Ishikawa (cell line): ENCODE measurements around the gene BMP8A.

Experiments
- FOXM1 ChIP-seq: IDR thresholded peaks from 2 replicates; pipeline ENCODE4 v1.6.1; 2012; ENCODE audit warnings: low read depth, borderline replicate concordance
- RAD21 ChIP-seq: IDR thresholded peaks from 2 replicates; pipeline ENCODE4 v1.6.1; 2012; ENCODE audit warnings: low read depth
- TCF12 ChIP-seq: IDR thresholded peaks from 2 replicates; pipeline ENCODE4 v1.6.1; 2012; ENCODE audit warnings: low read depth
- TF ChIP-seq, protein P1 (sequence below): IDR thresholded peaks from 2 replicates; pipeline ENCODE4 v1.6.1; 2012

- TF ChIP-seq, protein P1, sequence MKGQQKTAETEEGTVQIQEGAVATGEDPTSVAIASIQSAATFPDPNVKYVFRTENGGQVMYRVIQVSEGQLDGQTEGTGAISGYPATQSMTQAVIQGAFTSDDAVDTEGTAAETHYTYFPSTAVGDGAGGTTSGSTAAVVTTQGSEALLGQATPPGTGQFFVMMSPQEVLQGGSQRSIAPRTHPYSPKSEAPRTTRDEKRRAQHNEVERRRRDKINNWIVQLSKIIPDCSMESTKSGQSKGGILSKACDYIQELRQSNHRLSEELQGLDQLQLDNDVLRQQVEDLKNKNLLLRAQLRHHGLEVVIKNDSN: no peak
- no peak for TF ChIP-seq RAD21
- TF ChIP-seq TCF12: no peak
- TF ChIP-seq FOXM1: no peak
These were observed 79.2 kb downstream of the BMP8A start for GRCh38 chr1:39570477-39571177.
